HG02884 (cell line): Measurements from ENCODE around the gene FHIT.

Experiments
- ATAC-seq: cut with Tn5 transposase; IDR thresholded peaks from one replicate; pipeline ENCODE4 v1.9.1; 2021; ENCODE audit warnings: mild to moderate bottlenecking, moderate library complexity; ENCODE audit not compliant: unreplicated experiment

FHIT gene

DNA sequence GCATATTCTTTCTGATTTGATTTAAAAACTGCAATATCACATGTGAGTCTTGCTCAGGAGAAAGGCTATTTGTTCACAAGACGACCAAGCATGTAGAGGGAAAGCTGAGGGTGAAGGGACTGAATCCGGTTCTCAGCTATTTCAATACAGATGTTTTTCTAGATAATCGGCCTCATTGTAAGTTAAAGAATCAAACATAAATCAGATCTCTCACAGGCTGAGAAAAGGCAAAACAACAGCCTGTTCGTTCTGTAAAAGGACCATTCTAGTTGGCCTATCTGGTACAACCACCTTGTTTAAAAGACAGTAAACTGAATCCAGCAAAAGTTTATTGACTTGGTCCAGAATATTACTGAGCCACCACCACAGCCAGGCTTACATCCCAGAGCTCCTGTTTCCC, 1155.7 kb downstream of the FHIT start:
- ATAC-seq, result no peak

DNA sequence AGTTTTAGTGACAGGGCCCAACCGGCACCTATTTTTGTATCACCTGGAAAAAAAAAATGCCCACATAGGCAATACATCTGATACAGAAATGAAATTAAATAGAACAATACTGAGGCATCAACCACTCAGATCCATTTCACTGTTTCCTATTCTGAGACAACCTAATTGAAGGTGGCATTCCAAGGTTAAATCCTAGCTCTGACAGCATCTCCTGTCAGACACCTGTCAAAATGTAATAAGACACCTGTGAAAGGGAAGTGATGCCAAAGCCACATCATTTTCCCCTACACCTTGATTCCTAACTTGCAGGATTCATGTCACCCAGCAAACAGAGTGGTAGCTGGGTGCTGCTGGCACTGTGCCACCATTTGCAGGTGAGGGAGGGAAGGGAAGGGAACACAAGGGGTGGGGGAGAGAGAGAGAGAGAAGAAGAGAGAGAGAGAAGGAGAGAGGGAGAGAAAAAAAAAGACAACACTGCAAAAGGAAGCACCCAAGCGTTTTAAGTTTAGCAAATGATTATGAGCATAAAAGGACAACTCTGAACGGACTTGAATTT, 1156.8 kb downstream of the FHIT start:
- ATAC-seq, result no peak

DNA sequence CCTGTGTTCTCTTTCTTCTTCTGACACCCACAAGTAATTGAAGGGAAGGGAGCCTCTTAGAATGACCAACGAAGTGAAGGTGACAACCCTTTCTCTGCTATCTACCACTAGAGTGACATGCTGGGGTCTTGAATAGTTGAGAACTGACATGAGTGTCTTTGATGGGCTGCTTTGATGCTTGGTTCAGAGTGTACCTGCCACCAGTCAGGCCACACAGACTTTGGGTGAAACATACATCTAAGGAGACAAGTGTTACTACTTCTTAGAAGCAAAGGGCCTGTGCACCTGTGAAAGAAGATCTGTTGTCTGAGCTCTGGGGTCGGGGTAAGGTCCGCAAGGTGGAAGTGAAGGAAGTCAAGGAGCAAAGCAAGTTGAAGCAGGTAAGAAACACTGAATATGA, 1160.7 kb downstream of the FHIT start:
- no peak for ATAC-seq

DNA sequence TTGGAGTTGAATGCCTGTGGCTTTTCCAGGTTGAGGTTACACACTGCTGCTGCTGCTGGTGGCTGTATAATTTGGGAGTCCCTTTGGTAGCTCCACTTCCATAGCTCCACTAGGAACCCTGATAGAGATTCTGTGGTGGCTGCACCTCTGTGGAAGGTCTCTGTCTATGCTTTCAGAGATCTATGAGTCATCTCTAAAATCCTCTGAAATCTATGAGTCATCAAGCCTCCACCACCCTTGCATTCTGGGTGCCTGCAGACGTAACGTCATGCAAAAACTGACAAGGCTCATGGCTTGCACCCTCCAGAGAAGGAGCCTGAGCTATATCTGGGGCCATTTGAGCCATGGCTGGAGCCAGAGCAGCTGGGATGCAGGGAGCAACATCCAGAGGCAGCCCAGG, 1164.4 kb downstream of the FHIT start:
- ATAC-seq, result peak; percentile 93

- ATAC-seq, result no peak
These were observed 1165.6 kb downstream of the FHIT start for GRCh38 chr3:60085649-60086048.

DNA sequence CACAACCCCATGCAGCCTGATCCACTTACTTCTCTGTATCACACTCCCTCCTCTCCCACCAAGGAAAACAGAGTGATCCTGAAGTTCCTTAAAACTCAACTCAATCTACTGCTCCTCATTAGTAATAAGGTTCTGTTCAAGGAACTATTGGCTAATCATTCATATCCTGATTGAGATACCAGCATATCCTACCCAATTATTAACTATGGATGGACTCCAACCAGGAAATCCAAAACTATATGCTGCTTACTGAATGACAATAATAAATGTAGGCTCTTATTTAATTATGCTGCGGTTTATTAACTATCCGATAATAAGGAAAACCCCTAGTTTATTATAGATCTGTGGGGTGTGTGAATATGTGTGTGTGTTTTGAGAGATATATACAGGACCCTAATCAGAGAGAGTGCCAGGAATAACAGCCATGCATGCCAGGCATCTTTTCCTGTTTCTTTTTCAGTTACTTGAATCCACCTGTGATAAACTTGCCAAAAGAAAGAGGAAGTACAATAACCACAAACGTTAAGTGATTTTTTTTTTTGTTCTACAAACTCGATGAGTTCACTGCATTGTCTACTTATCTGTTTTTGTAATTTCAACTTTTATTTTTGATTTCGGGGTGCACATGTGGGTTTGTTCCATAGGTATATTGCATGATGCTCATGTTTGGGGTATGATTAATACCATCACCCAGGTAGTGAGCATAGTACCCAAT, 1169.7 kb downstream of the FHIT start:
- ATAC-seq, result peak; percentile 42

- peak; percentile 44 for ATAC-seq
These were observed 1170.6 kb downstream of the FHIT start for GRCh38 chr3:60080648-60081047.

DNA sequence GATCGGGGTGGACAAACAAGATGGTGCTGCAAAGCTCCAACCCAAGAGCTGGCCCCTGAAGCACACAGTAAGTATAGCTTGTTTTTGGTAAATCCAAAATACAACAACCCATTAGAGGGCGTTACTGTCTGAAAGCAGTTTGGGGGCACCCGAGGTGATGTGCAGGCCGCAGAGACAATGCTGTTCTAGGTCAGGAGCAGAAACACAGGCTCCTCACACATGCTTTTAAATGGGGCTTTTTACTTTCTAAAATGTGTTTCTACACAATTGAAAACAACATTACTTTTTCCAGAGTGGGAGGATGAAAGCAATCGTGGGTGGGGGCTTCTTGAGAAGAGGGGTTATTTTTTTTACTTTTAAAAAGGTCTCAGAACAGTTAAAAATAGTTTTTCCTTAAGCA, 1172.2 kb downstream of the FHIT start:
- ATAC-seq, result no peak

- no peak for ATAC-seq
These were observed 1174.9 kb downstream of the FHIT start for GRCh38 chr3:60076331-60076730.

- no peak for ATAC-seq
These were observed 1177.3 kb downstream of the FHIT start for GRCh38 chr3:60073942-60074341.

- no peak for ATAC-seq
These were observed 1178.0 kb downstream of the FHIT start for GRCh38 chr3:60073228-60073627.

DNA sequence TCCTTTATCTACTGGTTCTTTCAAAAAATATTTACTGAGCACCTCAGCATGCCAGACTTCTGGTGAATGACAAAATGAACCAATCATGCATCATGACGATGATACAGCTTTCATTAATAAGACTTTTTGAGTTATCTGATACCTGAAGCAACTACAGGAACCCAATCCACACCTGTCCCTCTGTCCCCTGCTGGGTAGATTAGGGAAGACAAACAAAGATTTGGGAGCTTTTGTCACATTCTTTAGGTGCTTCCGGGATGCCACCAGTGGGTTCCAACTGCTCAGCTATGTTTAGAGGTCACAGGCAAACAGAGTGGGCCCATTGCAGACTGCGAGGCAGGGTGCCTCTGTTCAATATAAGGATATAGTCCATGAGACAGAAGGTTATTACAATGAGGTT, 1180.9 kb downstream of the FHIT start:
- ATAC-seq, result no peak

- ATAC-seq, result no peak
These were observed 1185.9 kb downstream of the FHIT start for GRCh38 chr3:60065227-60065868.

DNA sequence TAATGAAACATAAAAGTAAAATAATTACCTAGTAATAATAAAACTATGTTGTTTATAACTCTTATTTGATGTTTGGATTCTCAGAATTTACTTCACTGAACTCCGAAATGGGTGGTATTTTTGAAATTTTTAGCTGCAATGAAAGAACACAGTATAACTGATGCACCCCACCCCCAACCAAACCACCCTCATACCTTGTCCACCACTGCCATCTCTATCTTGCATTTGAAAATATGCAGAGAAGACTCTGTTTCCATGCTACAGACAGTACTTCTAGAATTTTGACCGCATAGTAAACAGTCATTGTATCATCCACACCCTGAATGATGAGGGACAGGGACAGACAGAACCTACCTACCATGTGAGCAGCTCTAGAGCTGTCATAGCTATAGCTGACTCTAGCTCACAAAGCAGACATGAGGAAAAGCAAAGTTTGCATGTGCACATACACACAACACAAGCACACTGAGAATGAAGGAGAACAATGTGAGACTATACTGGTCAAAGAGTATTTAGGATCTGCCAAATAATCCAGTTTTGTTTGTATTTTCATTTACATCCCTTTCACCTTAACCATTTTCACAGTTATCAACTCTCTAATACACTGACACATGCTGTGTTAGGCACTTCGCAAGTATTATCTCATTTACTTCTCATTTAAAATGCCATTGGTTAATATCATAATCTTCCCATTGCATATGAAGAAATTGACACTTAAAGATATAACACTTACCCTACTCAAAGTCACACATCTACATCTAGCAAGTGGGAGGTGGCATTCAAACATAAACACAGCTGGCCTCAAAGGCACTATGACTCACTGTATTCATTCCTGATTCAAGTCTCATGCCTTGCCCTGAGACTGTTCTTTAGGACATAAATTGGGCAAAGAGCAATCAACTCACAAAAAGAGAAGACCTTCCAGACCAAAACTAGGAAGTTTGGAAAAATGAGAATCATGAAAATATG, 1186.8 kb downstream of the FHIT start:
- no peak for ATAC-seq

- no peak for ATAC-seq
These were observed 1194.8 kb downstream of the FHIT start for GRCh38 chr3:60056404-60056803.

GRCh38 chr3:60055765-60056164, 1195.5 kb downstream of the FHIT start:
- ATAC-seq, result no peak

GRCh38 chr3:60053526-60054265, 1197.6 kb downstream of the FHIT start:
- no peak for ATAC-seq

- ATAC-seq, result no peak
These were observed 1202.8 kb downstream of the FHIT start for GRCh38 chr3:60048447-60048848.

GRCh38 chr3:60047426-60048200, 1203.6 kb downstream of the FHIT start:
- no peak for ATAC-seq

GRCh38 chr3:60046210-60046609, 1205.0 kb downstream of the FHIT start:
- no peak for ATAC-seq
